Ectodermal cell (in vitro differentiated cells): ENCODE measurements around the gene WDR18.

Experiments used
- H3K27ac ChIP-seq: 2 replicates; pipeline ENCODE4 v1.7.0; 2013; ENCODE audit warnings: mild to moderate bottlenecking, low read depth, low read length; ENCODE audit not compliant: insufficient read depth, poor library complexity, severe bottlenecking
- H3K27me3 ChIP-seq: 2 replicates; pipeline ENCODE4 v1.7.0; 2013; ENCODE audit warnings: mild to moderate bottlenecking, low read length; ENCODE audit not compliant: insufficient read depth, control insufficient read depth, poor library complexity, severe bottlenecking
- H3K36me3 ChIP-seq: one replicate; pipeline ENCODE4 v1.7.0; 2013; ENCODE audit warnings: low read length; ENCODE audit not compliant: control insufficient read depth, insufficient read depth
- H3K4me1 ChIP-seq: one replicate; pipeline ENCODE4 v1.7.0; 2013; ENCODE audit warnings: low read length; ENCODE audit not compliant: control insufficient read depth, insufficient read depth
- H3K4me3 ChIP-seq: 2 replicates; pipeline ENCODE4 v1.7.0; 2013; ENCODE audit warnings: low read depth, low read length, control low read depth; ENCODE audit not compliant: insufficient read depth
- H3K9me3 ChIP-seq: 2 replicates; pipeline ENCODE4 v1.7.0; 2013; ENCODE audit warnings: mild to moderate bottlenecking, low read length, moderate library complexity; ENCODE audit not compliant: control insufficient read depth
- WGBS, 2 experiments: methylation state at CpG; one replicate each; pipeline ENCODE4 v1.1.7; 2013; ENCODE audit warnings: missing lambda C conversion rate in 2 of 2; 5-methylcytosine and 5-hydroxymethylcytosine counted together

The WDR18 gene

GRCh38 chr19:1009041-1009980 is 25.2 kb downstream of the WDR18 start:
- H3K9me3 ChIP-seq = no peaks in the 10 kb centered on the region
- H3K27me3 ChIP-seq = no peaks in the 10 kb centered on the region
- H3K4me1 ChIP-seq = no peaks in the 10 kb centered on the region
- no peak overlapping the region for H3K27ac ChIP-seq
- WGBS, 2 experiments = 95% methylated on average over 92 of the region's 92 CpGs
- H3K36me3 ChIP-seq = peaks cover 5% of the 10 kb centered on the region
- H3K4me3 ChIP-seq = no peak overlapping the region

GRCh38 chr19:1009981-1010538 is 25.9 kb downstream of the WDR18 start:
- Histone ChIP-seq H3K4me1 (no peaks in the 10 kb centered on the region), H3K4me3 (no peak overlapping the region), H3K27me3 (no peaks in the 10 kb centered on the region), H3K9me3 (no peaks in the 10 kb centered on the region), H3K27ac (no peak overlapping the region), H3K36me3 (peaks cover 5% of the 10 kb centered on the region)
- WGBS, 2 experiments = 92 to 94% methylated on average over 29 of the region's 29 CpGs

- H3K27ac ChIP-seq = no peak overlapping the region
- no peaks in the 10 kb centered on the region for H3K9me3 ChIP-seq
- peaks cover 5% of the 10 kb centered on the region for H3K4me1 ChIP-seq
- 95% methylated on average over 56 of the region's 56 CpGs for WGBS, 2 experiments
- peaks cover 5% of the 10 kb centered on the region for H3K36me3 ChIP-seq
- H3K27me3 ChIP-seq = no peaks in the 10 kb centered on the region
- H3K4me3 ChIP-seq = no peak overlapping the region
These were observed 26.7 kb downstream of the WDR18 start for GRCh38 chr19:1010586-1011510.

GRCh38 chr19:1011831-1012333 is 27.7 kb downstream of the WDR18 start:
- WGBS, 2 experiments = 97% methylated on average over 36 of the region's 36 CpGs
- Histone ChIP-seq H3K27ac (no peak overlapping the region), H3K4me1 (peaks cover 14% of the 10 kb centered on the region), H3K27me3 (no peaks in the 10 kb centered on the region), H3K4me3 (no peak overlapping the region), H3K36me3 (peaks cover 5% of the 10 kb centered on the region), H3K9me3 (no peaks in the 10 kb centered on the region)

GRCh38 chr19:1012334-1012733 is 28.2 kb downstream of the WDR18 start:
- Histone ChIP-seq H3K4me3 (no peak overlapping the region), H3K27ac (no peak overlapping the region), H3K36me3 (peaks cover 5% of the 10 kb centered on the region), H3K9me3 (no peaks in the 10 kb centered on the region), H3K27me3 (no peaks in the 10 kb centered on the region), H3K4me1 (peaks cover 18% of the 10 kb centered on the region)
- WGBS, 2 experiments = 95% methylated on average over 18 of the region's 18 CpGs

- Histone ChIP-seq H3K27ac (no peak overlapping the region), H3K9me3 (no peaks in the 10 kb centered on the region), H3K36me3 (peaks cover 5% of the 10 kb centered on the region), H3K4me1 (peaks cover 21% of the 10 kb centered on the region), H3K4me3 (no peak overlapping the region), H3K27me3 (no peaks in the 10 kb centered on the region)
- 95 to 97% methylated on average over 10 of the region's 10 CpGs for WGBS, 2 experiments
These were observed 29.1 kb downstream of the WDR18 start for GRCh38 chr19:1013218-1013617.

- WGBS, 2 experiments = 95% methylated on average over 49 of the region's 49 CpGs
- H3K36me3 ChIP-seq = peaks cover 5% of the 10 kb centered on the region
These were observed 30.3 kb downstream of the WDR18 start for GRCh38 chr19:1014161-1015060.

GRCh38 chr19:1015061-1015781 is 31.1 kb downstream of the WDR18 start:
- H3K27me3 ChIP-seq = no peaks in the 10 kb centered on the region
- H3K4me1 ChIP-seq = peaks cover 34% of the 10 kb centered on the region
- no peaks in the 10 kb centered on the region for H3K9me3 ChIP-seq
- 94% methylated on average over 29 of the region's 29 CpGs for WGBS, 2 experiments
- no peak overlapping the region for H3K4me3 ChIP-seq
- peaks cover 5% of the 10 kb centered on the region for H3K36me3 ChIP-seq
- H3K27ac ChIP-seq = no peak overlapping the region

More at GRCh38 chr19:1014161-1015060, 30.3 kb downstream of the WDR18 start:
- Histone ChIP-seq H3K9me3 (no peaks in the 10 kb centered on the region), H3K27me3 (no peaks in the 10 kb centered on the region), H3K27ac (no peak overlapping the region), H3K4me3 (no peak overlapping the region), H3K4me1 (peaks cover 27% of the 10 kb centered on the region)
